ENCODE data around the gene FBXL13.
A peak's percentile ranks its signal among the peaks of the same experiment; 100 is the strongest.

The FBXL13 gene

GRCh38 chr7:102890971-102891692 lies 183.5 kb downstream of the FBXL13 start:
- no peak for DNase-seq

- DNase-seq = no peak
These were observed 184.2 kb downstream of the FBXL13 start for GRCh38 chr7:102890292-102890970.

- DNase-seq = no peak
These were observed 184.7 kb downstream of the FBXL13 start for GRCh38 chr7:102889851-102890250.

- no peak for DNase-seq
These were observed 185.9 kb downstream of the FBXL13 start for GRCh38 chr7:102888561-102889233.

GRCh38 chr7:102883098-102883860 lies 191.3 kb downstream of the FBXL13 start:
- DNase-seq = no peak

- DNase-seq = peak; percentile 2 to 21
These were observed 198.8 kb downstream of the FBXL13 start for GRCh38 chr7:102875700-102876295.

GRCh38 chr7:102874966-102875365 lies 199.6 kb downstream of the FBXL13 start:
- DNase-seq = no peak

- DNase-seq = no peak
These were observed 200.3 kb downstream of the FBXL13 start for GRCh38 chr7:102874166-102874829.

GRCh38 chr7:102873470-102874165 lies 201.0 kb downstream of the FBXL13 start:
- no peak for DNase-seq

GRCh38 chr7:102872460-102872859 lies 202.1 kb downstream of the FBXL13 start:
- no peak for DNase-seq

GRCh38 chr7:102869195-102869594 lies 205.4 kb downstream of the FBXL13 start:
- DNase-seq = no peak

- DNase-seq = no peak
These were observed 207.9 kb downstream of the FBXL13 start for GRCh38 chr7:102866535-102867215.

GRCh38 chr7:102864958-102865357 lies 209.6 kb downstream of the FBXL13 start:
- no peak for DNase-seq

- no peak for DNase-seq
These were observed 214.2 kb downstream of the FBXL13 start for GRCh38 chr7:102860351-102860811.

GRCh38 chr7:102859799-102860125 lies 214.8 kb downstream of the FBXL13 start:
- DNase-seq = no peak

- no peak for DNase-seq
These were observed 215.4 kb downstream of the FBXL13 start for GRCh38 chr7:102859084-102859798.

- no peak for DNase-seq
These were observed 218.6 kb downstream of the FBXL13 start for GRCh38 chr7:102856036-102856435.

GRCh38 chr7:102849538-102849937 lies 225.1 kb downstream of the FBXL13 start:
- DNase-seq = no peak

GRCh38 chr7:102849079-102849478 lies 225.5 kb downstream of the FBXL13 start:
- DNase-seq = no peak

GRCh38 chr7:102845346-102845745 lies 229.2 kb downstream of the FBXL13 start:
- no peak for DNase-seq
